K562 (cell line): ENCODE results near the gene ZNF586. TPM values are rescaled to one million over a fixed set of nuclear protein-coding genes. Genes with fewer than 3 reads are reported as not detected.

ENCODE experiments used
- AFF4 ChIP-seq: sonication (generic); formaldehyde crosslinking; IDR thresholded peaks from 2 replicates; pipeline ENCODE4 v1.8.0; 2023; ENCODE audit warnings: mild to moderate bottlenecking, missing genetic modification reagents
- BRD4 ChIP-seq: fragments of 200-600 bp; sonication (generic); IDR thresholded peaks from 2 replicates; pipeline ENCODE4 v1.6.1; 2017; ENCODE audit warnings: inconsistent platforms
- E4F1 ChIP-seq: fragments of 250-450 bp; sonication (Bioruptor Pico); IDR thresholded peaks from 2 replicates; pipeline ENCODE4 v1.5.0; 2021; ENCODE audit warnings: mild to moderate bottlenecking, borderline replicate concordance
- GABPB1 ChIP-seq: sonication (generic); formaldehyde crosslinking; IDR thresholded peaks from 2 replicates; pipeline ENCODE4 v1.8.0; 2022; ENCODE audit warnings: mild to moderate bottlenecking, missing genetic modification reagents
- IRF1 ChIP-seq: sonication (generic); formaldehyde crosslinking; IDR thresholded peaks from 2 replicates; pipeline ENCODE4 v1.8.0; 2022; ENCODE audit warnings: missing genetic modification reagents, mild to moderate bottlenecking, borderline replicate concordance
- JUN ChIP-seq, 2 experiments: sonication (generic) in 1 of 2; formaldehyde crosslinking in 1 of 2; IDR thresholded peaks; 2 replicates each; pipeline versions ENCODE4 v1.6.1 to v1.8.0; 2012 to 2022; ENCODE audit warnings: borderline replicate concordance in 2 of 2, mild to moderate bottlenecking in 2 of 2, improper control_type of control experiment in 1 of 2, low read depth in 1 of 2, low read length in 1 of 2, missing genetic modification reagents in 1 of 2
- L3MBTL2 ChIP-seq: fragments of 450-650 bp; IDR thresholded peaks from 2 replicates; pipeline ENCODE4 v1.6.1; 2016; ENCODE audit warnings: mild to moderate bottlenecking, moderate library complexity
- NFIC ChIP-seq: fragments of 450-650 bp; IDR thresholded peaks from 2 replicates; pipeline ENCODE4 v1.6.1; 2017; ENCODE audit warnings: mild to moderate bottlenecking, inconsistent platforms
- PPARD ChIP-seq: fragments of 250-450 bp; sonication (Bioruptor Pico); IDR thresholded peaks from 2 replicates; pipeline ENCODE4 v1.8.0; 2022; ENCODE audit warnings: inconsistent platforms, mild to moderate bottlenecking, moderate library complexity
- RHOXF2B ChIP-seq: fragments of 250-450 bp; sonication (Bioruptor Pico); conservative IDR thresholded peaks from 2 replicates; pipeline ENCODE4 v1.5.1; 2021
- SMARCA4 ChIP-seq: fragments of 450-650 bp; IDR thresholded peaks from 2 replicates; pipeline ENCODE4 v1.6.1; 2016
- TAF15 ChIP-seq: fragments of 200-400 bp; formaldehyde crosslinking; IDR thresholded peaks from 2 replicates; pipeline ENCODE4 v1.6.1; 2017; ENCODE audit warnings: mild to moderate bottlenecking, low read depth, low read length, moderate library complexity
- TGIF2 ChIP-seq: sonication (generic); formaldehyde crosslinking; IDR thresholded peaks from 2 replicates; pipeline ENCODE4 v1.8.1; 2022; ENCODE audit warnings: mild to moderate bottlenecking, missing genetic modification reagents, moderate library complexity
- U2AF2 ChIP-seq: fragments of 200-400 bp; formaldehyde crosslinking; optimal IDR thresholded peaks from 2 replicates; pipeline ENCODE3; 2017; ENCODE audit warnings: low read depth, mild to moderate bottlenecking, low read length
- YBX1 ChIP-seq: fragments of 450-650 bp; IDR thresholded peaks from 2 replicates; pipeline ENCODE4 v1.7.1; 2016; ENCODE audit warnings: mild to moderate bottlenecking
- ZC3H4 ChIP-seq: sonication (generic); formaldehyde crosslinking; IDR thresholded peaks from 2 replicates; pipeline ENCODE4 v1.9.0; 2021; ENCODE audit warnings: missing genetic modification reagents, borderline replicate concordance
- ZHX1 ChIP-seq: fragments of 150-350 bp; conservative IDR thresholded peaks from 2 replicates; pipeline ENCODE4 v1.6.1; 2014; ENCODE audit warnings: low read length
- ZNF586 ChIP-seq: fragments of 450-650 bp; formaldehyde crosslinking; conservative IDR thresholded peaks from 2 replicates; pipeline ENCODE4 v1.4.0; 2020; ENCODE audit warnings: mild to moderate bottlenecking, moderate library complexity
- polyA plus RNA-seq, 8 experiments: library from polyadenylated mRNA; depleted of rRNA in 4 of 8; stranded (reverse) in 5 of 8; unstranded in 3 of 8; fragments of >200 nt; fragmentation: Nextera tagmentation in 2 of 8; fragmentation: Illumina TruSeq in 1 of 8; extraction: Ambion mirVana in 2 of 8; extraction: Trizol in 1 of 8; gene quantifications; 2 replicates each; pipeline versions ENCODE4 v1.2.1 to v1.2.3, GENCODE V29; 2011 to 2014; ENCODE audit warnings: inconsistent platforms in 1 of 8, missing spikeins in 1 of 8
- total RNA-seq, 7 experiments: library from RNA; depleted of rRNA in 6 of 7; stranded (reverse); fragments of >200 nt in 6 of 7; fragmentation: Illumina TruSeq in 2 of 7; extraction: Trizol in 2 of 7; gene quantifications; 2 replicates each; pipeline versions ENCODE4 v1.2.1 to v1.2.3, GENCODE V29; 2011 to 2021; ENCODE audit warnings: low replicate concordance in 1 of 7

ZNF586 gene
- total and polyA plus RNA-seq, 9 of the 15 experiments (the other 6 are each of a cell fraction or from before 2014, with no cell fraction given), result 2.5 to 12.6 (median 8.4) TPM

- TF ChIP-seq BRD4, result no peak
- no peak for TF ChIP-seq RHOXF2B (CRISPR knock-in tag)
- no peak for TF ChIP-seq TAF15
- TF ChIP-seq AFF4, result no peak
- TF ChIP-seq JUN (IDR thresholded peaks at IDR 0.05; ENCODE audit: borderline replicate concordance, low read depth, low read length), result no peak
- no peak for TF ChIP-seq JUN (CRISPR knock-in tag; IDR thresholded peaks at IDR 0.05; ENCODE audit: borderline replicate concordance)
- TF ChIP-seq ZHX1, result no peak
- no peak for TF ChIP-seq SMARCA4
- TF ChIP-seq TGIF2, result no peak
- no peak for TF ChIP-seq ZC3H4 (CRISPR knock-in tag)
- TF ChIP-seq L3MBTL2, result peak; percentile 55; the same call in 1 of the 2 replicates
- no peak for TF ChIP-seq PPARD (CRISPR knock-in tag)
- no peak for TF ChIP-seq IRF1 (CRISPR knock-in tag)
- TF ChIP-seq GABPB1, result peak; percentile 96
- no peak for TF ChIP-seq U2AF2
- TF ChIP-seq E4F1 (CRISPR knock-in tag), result no peak
- no peak for TF ChIP-seq YBX1
- no peak for TF ChIP-seq NFIC
- no peak for TF ChIP-seq ZNF586 (CRISPR knock-in tag)
Observed at GRCh38 chr19:57746580-57747471, 22.6 kb upstream of the ZNF586 start, which contains the start of gene ZNF776 (continued).
